PFSK-1 (cell line): ENCODE measurements around the gene FANCD2.

Experiments used
- FOXP2 ChIP-seq: optimal IDR thresholded peaks from 2 replicates; pipeline ENCODE3; 2011; ENCODE audit warnings: borderline replicate concordance, control low read depth, inconsistent platforms; ENCODE audit not compliant: insufficient read depth; ENCODE audit errors: extremely low read length, extremely low read depth
- POLR2AphosphoS5 ChIP-seq: IDR thresholded peaks from 2 replicates; pipeline ENCODE4 v1.6.1; 2012; ENCODE audit warnings: low read depth, mild to moderate bottlenecking, control low read depth, low read length, moderate library complexity
- SIN3A ChIP-seq: IDR thresholded peaks from 2 replicates; pipeline ENCODE4 v1.6.1; 2012; ENCODE audit warnings: mild to moderate bottlenecking, low read length, moderate library complexity, borderline replicate concordance; ENCODE audit not compliant: insufficient read depth
- TAF1 ChIP-seq: IDR thresholded peaks from 2 replicates; pipeline ENCODE4 v1.6.1; 2012; ENCODE audit warnings: low read length, control low read depth, borderline replicate concordance; ENCODE audit not compliant: insufficient read depth
- TF ChIP-seq, protein P1 (sequence below), 2 experiments: IDR thresholded peaks; 2 replicates each; pipeline versions ENCODE4 v1.6.1 to v1.8.0; 2011 to 2012; ENCODE audit warnings: low read depth in 2 of 2, low read length in 2 of 2, control low read depth in 1 of 2, inconsistent platforms in 1 of 2, mild to moderate bottlenecking in 1 of 2, moderate library complexity in 1 of 2; ENCODE audit not compliant: insufficient read depth in 1 of 2

Gene FANCD2

DNA sequence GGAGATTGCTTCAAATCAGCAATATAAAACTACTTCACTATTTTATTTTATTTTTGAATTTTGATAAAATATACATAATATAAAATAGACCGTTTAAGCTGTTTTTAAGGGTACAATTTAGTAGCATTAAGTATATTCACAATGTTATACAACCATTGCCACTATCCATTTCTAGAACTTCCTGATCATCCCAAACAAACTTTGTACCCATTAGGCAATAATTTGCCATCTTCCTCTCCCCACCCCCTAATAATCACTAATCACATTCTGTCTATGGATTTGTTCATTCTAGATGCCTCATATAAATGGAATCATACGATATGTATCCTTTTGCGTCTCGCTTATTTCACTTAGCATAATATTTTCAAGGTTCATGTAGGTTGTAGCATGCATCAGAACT is 28.9 kb downstream of the FANCD2 start:
- TF ChIP-seq, protein P1, sequence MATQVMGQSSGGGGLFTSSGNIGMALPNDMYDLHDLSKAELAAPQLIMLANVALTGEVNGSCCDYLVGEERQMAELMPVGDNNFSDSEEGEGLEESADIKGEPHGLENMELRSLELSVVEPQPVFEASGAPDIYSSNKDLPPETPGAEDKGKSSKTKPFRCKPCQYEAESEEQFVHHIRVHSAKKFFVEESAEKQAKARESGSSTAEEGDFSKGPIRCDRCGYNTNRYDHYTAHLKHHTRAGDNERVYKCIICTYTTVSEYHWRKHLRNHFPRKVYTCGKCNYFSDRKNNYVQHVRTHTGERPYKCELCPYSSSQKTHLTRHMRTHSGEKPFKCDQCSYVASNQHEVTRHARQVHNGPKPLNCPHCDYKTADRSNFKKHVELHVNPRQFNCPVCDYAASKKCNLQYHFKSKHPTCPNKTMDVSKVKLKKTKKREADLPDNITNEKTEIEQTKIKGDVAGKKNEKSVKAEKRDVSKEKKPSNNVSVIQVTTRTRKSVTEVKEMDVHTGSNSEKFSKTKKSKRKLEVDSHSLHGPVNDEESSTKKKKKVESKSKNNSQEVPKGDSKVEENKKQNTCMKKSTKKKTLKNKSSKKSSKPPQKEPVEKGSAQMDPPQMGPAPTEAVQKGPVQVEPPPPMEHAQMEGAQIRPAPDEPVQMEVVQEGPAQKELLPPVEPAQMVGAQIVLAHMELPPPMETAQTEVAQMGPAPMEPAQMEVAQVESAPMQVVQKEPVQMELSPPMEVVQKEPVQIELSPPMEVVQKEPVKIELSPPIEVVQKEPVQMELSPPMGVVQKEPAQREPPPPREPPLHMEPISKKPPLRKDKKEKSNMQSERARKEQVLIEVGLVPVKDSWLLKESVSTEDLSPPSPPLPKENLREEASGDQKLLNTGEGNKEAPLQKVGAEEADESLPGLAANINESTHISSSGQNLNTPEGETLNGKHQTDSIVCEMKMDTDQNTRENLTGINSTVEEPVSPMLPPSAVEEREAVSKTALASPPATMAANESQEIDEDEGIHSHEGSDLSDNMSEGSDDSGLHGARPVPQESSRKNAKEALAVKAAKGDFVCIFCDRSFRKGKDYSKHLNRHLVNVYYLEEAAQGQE (IDR thresholded peaks at IDR 0.05; ENCODE audit: insufficient read depth in 1 of 2, low read depth in 2 of 2, low read length in 2 of 2): no peak
- no peak for TF ChIP-seq FOXP2
- no peak for TF ChIP-seq TAF1
- no peak for TF ChIP-seq POLR2AphosphoS5
- no peak for TF ChIP-seq SIN3A

DNA sequence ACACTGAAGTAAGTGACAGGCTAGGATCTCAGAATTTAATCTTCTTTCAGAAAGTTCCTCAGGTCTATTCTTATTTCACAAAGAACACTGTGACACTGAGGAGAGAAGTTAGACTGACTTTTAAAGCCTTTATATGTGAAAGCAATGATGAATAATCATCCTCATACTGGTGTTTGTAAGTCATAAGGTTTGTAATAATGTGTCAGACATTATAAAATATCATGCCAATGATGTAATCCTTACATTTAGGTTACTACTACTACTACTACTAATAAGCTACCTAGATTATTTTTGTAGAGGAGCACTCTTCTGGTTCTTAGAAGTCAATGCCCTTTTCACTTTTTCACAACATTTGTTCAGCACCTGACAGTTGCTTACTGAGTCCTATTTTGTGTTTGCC is 48.4 kb downstream of the FANCD2 start:
- TF ChIP-seq POLR2AphosphoS5 (no peak), TAF1 (no peak), FOXP2 (no peak), SIN3A (no peak)
- TF ChIP-seq, protein P1 (IDR thresholded peaks at IDR 0.05; ENCODE audit: insufficient read depth in 1 of 2, low read depth in 2 of 2, low read length in 2 of 2): no peak

DNA sequence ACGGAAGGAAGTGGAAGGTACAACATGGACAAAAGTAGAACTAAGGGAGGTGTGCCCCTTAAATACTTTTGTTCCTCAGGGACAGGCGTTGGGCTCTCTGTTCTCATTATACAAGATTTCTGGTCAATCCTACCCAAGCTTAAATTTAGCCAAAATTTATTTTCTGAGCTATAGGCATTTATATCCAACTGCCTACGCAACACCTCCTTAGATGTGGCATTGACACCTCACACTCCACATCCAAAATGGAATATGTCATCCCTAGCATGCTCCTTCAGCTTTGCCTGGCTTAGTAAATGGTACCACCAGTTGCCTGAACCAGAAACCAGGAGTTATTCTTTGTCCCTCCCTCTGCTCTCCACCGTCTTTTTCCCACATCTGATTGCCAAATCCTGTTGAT is 55.6 kb downstream of the FANCD2 start:
- TF ChIP-seq POLR2AphosphoS5 (no peak), TAF1 (no peak), FOXP2 (no peak), SIN3A (no peak)
- TF ChIP-seq, protein P1 (IDR thresholded peaks at IDR 0.05; ENCODE audit: insufficient read depth in 1 of 2, low read depth in 2 of 2, low read length in 2 of 2): no peak

DNA sequence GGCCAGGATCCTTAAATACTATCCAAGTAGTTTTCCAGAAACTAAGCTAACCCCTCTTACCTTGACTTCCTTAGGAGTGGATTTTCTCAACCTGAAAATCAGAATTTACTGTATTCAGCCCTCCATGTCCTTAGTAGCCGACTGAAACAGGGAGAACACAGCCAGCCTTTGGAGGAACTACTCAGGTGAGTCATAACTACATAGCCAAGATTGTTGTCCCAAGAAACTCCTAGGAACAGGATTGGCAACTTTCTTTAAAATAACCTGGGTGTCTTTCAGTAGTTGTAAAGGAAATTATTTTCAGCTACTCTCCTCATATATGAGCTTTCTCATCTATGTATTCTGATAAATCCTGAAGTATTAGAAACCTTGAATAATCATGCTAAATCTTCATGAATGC is 59.5 kb downstream of the FANCD2 start:
- no peak for TF ChIP-seq TAF1
- TF ChIP-seq POLR2AphosphoS5: no peak
- TF ChIP-seq FOXP2: no peak
- TF ChIP-seq, protein P1 (IDR thresholded peaks at IDR 0.05; ENCODE audit: insufficient read depth in 1 of 2, low read depth in 2 of 2, low read length in 2 of 2): no peak
- no peak for TF ChIP-seq SIN3A

DNA sequence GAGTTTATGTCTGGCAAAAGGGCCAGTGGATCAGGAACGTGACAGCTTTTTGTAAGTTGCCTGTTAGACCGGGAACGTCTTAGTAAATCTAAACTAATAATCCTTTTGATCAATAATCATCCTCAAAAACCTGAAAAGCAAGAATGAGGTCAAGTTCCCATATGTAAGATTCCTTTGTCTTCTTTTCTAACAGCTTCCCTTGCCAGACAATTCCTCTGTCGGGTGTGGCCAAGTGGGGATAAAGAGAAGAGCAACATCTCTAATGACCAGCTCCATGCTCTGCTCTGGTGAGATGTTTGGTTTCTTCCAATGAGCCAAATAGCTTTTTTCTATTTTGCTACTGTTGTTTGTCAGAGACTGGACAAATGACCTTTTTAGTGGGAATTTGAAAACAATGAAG is 62.0 kb downstream of the FANCD2 start:
- TF ChIP-seq FOXP2: no peak
- TF ChIP-seq SIN3A: no peak
- no peak for TF ChIP-seq POLR2AphosphoS5
- TF ChIP-seq, protein P1 (IDR thresholded peaks at IDR 0.05; ENCODE audit: insufficient read depth in 1 of 2, low read depth in 2 of 2, low read length in 2 of 2): no peak
- no peak for TF ChIP-seq TAF1
